Myocyte (in vitro differentiated cells): ENCODE data around the gene NEURL3. TPM values are rescaled to one million over a fixed set of nuclear protein-coding genes. Genes with fewer than 3 reads are reported as not detected.
A peak's percentile ranks its signal among the peaks of the same experiment; 100 is the strongest.

Experiments used
- DNase-seq: peaks from one replicate; pipeline ENCODE4 v3.0.0-alpha.2; 2012; ENCODE audit warnings: low read depth
- total RNA-seq: library from RNA; depleted of rRNA; stranded (reverse); fragments of >200 nt; gene quantifications from 2 replicates; pipeline ENCODE4 v1.2.3, GENCODE V29; 2014

Gene NEURL3
- total RNA-seq, 1 donor from 2014 or later = not detected

DNA sequence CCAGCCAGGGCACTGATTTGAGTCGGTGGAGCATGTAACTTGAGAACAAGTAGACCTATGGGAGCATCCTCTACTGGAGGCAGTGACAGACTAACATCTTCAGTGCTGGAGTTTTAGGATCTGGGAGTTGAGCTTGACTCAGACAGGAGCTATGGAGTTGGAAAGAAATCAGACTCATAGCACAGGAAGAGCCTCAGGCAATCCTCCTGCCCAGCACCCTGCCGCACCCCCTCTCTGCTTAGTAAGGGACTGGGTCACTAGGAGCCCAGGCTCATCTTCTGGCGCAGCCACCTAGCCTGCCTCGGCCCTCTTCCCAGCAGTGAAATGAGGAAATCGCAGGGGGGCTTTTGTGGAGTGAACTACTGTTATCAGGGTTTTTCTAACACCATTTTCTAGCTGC is 35.0 kb upstream of the NEURL3 start:
- no peak for DNase-seq

DNA sequence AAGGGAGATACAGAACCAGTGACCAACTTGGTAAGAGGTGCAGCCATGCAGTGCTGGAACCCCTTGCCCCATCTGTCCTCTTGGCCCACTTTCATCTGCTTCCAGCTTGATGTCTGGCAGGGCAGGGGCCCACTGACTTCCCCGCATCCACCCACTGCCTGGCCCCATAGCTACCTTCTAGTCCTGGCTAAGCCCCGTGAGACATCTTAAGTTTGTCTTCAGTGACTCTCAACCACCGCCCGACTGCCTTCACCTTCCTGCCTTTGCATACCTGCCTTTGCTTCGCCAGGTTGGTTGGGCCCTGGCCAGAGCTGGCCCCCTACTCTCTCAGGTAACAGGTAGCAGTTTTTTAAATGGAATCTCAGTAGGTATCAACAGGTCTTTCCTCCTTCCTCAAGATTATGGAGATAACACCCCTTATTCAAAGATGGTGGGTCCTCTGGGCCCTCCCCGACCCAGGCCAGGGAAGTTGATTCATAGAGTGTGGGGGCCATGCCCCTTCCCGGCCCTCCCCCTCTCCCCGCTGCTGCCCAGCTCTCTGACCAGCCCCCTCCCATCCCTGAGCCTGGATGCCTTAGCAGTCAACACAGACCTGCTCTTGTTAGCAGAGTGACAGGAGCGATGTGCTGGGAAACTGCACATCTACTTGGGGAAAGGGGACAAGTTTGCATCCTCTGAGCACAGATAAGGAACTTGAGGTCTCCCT is 34.2 kb upstream of the NEURL3 start:
- DNase-seq = no peak

DNA sequence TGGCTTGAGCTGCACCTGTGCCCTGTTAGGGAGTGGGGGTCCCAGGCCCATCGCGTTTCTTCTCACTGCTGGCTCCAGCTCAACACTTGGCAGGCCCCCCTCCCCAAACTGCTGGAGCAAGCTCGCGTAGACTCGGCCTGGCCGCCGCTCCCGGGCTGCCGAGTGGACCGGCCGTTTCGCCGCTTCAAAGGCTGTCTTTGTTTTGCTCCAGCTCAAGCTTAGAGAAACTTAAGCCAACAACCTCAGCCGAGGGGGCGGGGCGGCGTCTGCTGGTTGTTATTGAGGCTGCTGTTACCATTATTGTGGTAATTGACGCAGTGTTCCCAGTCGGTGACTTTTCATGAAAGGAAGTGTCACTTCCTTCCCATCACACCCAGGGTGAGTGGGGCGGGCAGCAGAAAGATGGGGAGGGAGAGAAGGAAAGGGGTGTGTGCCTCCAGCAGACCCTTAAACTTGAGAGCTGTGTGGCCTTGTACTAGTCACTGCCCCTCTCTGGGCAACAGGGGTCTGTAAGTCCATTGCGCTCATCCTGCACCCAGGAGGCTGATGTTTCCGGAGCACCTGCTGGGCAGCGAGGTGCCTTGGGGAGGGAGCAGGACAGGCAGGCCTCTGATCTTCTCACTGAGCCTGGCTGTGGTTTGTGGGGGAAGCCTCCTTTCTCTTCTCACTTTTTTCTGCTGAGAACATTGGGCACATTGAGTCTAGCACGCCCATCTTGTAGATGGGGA is 33.5 kb upstream of the NEURL3 start:
- no peak for DNase-seq

DNA sequence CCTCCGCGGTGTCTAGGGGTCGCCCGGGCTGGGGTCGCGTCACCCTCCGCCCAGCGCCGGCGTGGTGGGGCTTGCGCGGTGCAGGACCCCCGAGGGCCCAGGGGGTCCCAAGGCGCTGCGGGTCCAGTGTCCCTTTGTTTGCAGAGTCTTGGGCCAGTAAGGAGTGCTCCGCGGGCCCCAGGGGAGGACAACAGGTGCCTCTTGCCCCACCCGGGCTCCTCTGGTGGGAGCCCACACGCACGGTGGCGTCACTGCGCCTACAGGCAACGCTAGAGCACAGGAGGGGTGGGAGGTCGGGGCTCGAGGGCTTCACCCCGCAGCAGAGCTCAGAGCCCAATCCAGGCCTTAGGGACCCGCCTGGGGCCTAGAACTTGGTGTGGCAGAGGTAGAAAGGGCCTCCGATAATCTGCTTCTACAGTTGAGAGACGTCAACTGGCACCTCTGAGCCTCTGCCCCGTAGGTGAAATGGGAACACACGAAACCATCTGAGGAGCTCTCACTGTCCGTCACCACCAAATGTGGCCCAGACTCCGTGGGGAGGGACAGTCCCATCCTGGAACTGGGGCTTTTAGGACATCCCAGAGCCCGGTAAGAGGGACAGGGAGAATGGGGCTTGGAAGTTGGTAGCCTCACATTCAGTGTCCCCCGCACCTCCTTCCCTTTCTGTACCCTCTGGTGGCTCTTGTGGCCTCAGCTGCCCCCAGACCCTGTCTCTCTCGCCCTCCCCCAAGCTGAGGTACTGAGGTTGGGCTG is 32.8 kb upstream of the NEURL3 start:
- no peak for DNase-seq

DNA sequence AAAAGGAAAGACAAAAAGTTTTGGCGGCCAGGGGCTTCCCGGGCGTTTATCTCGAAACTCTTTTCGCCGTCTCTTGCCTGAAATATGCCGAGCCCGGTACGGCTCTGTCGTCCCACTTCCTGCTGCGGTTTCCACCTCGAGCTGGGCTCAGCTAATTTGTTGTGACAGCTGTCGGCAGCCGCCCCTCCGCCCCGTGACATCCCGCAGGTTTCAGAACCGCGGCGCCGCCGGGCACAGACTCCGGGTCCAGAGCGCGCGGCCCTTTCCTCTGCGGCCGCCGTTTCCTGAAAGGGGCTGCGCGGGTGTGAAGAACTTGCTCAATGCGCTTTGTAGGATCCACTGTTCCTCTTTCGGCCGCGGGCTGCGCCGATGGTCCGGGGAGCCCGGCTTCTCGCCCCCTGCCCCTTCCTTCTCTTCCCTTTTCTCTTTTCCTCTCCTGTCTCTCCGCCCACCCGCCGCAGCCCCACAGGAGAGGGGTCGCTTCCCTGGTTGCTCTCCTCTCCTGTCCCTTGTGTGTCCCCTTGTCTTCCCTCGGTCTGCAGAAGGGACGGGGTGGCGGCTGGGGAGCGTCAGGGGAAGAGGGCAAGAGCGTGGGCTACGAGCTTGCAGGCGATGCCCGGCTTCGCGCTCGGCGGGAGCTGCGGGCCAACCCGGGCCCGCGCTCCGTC is 32.0 kb upstream of the NEURL3 start:
- peak; percentile 86 for DNase-seq

DNA sequence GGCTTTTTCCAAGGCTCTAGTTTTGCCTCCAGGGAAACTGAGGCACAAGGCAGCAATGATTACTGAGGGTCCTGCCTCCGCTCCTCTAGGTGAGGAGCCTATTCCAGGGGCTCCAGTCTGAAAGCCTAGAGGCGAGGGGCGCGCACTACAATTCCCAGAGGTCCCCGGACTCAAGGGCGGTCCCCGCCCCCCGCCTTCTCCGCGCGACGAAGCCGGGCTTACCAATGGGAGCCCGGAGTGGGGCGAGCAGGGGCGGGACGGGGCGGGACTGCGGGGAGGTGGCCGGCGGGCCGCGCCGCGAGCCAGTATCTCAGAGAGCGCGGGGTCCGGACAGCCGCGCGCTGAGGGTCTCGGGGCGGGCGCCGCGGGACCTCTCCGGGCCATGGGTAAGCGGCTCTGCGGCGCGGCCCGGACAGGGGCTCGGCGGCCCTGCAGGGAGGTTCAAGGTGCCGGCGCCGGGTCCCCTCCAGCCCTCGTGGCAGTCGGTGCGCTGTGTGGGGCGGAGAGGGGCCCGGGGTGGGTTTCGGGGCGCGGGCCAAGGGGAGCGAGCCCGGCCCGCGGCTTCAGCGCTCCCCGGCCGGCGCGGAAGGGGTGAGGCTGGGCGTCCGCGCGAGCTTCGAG is 31.4 kb upstream of the NEURL3 start, which contains the start of gene ARID5A:
Gene ARID5A (plus strand): TSS at position 308 of the 621 bp plus-strand sequence. CDS start 75 bp downstream, at position 383.
- DNase-seq = peak; percentile 92

DNA sequence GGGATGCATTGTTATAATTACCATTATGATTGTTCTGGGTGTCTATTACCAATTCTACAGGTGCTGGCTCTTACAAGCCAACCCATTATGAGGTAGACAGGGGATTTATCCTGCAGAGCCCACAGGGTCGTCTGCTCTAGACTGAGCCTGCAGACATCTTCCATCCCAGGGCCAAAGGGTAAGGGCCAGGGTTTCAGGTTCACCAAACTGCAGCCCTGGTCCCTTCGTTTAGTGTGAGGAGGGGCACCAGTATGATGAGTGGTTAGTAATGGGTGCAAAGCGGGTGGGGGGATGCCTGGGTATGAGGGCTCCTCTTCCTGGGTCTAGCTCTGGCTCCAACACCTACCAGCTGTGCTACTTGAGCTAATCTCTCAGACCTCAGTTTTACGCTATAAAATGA is 30.2 kb upstream of the NEURL3 start:
- DNase-seq = no peak

DNA sequence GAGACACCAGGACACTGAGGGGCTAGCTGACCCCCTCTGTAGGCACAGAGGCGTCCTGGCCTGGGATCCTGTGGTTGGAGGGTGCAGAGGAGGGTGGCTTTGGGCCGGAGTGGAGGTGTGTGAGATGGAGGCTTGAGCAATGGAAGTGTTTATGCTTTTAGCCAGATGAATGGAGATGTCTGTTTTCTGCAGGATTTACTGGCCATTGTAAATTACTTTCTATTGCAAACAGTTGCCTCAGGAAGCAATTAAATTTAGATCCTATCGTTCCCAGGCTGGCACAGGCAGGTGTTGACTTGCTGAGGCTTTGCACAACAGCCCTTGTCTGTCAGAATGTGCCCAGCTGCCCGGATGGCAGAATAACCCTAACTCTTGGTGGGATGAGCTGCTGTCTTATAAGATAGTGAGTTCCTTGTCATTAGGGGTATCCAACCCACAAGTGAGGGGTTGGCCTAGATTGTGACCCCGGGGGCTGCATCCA is 29.6 kb upstream of the NEURL3 start:
- peak; percentile 64 for DNase-seq

DNA sequence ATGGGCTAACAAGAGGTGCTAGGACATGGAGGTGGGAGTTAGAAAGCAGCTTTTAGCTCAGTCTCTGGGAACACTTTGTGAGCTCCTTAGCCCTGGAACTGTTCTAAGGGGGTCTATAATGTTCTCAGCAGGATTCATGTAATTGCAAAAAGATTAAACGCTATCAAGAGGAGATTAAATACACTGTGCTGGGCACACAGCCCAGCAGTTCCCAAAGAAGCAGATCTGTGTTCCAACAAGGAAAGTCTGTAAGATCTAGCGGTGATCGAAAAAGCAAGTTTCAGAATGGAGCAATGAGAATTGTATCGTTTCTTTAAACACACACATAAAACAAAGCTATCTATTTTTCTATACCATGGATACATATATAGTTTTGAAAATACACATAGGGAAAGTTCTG is 29.0 kb upstream of the NEURL3 start:
- no peak for DNase-seq

DNA sequence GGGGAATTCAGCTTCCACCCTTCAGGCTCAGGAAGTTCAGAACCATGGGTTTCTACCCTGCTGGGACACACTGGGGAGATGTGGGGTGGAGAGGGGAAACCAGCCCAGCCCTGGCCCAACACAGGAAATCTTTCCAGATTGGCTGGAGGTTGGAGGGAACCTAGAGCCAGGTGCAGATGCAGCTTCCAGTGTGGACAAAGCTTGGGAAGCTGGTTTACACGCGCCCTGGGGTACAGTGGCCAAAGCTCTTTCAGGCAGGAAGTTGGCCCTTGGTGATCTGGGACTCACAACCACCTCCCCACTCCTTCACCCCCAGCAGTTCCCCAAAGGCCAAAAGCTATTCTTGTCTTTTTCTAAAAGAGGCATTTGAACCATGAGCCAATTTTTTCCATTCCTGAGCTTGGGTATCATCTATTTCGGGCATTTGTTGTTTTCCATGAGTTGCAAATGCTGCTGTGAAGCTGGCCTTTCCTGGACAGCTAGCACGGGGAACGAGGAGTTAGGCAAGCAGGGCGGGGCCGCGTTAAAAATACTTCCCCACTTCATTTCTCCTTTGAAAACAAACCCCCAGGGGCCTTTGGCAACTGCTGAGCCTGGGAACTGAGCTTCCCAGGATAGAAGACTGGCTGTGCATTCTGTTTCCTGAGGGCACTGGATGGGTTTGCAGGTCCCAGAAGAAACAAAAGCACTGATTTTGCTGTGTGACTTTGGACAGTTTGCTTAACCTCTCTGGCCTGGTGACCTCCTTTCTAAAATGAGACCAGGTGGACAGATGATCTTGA is 28.3 kb upstream of the NEURL3 start:
- DNase-seq = peak; percentile 95

DNA sequence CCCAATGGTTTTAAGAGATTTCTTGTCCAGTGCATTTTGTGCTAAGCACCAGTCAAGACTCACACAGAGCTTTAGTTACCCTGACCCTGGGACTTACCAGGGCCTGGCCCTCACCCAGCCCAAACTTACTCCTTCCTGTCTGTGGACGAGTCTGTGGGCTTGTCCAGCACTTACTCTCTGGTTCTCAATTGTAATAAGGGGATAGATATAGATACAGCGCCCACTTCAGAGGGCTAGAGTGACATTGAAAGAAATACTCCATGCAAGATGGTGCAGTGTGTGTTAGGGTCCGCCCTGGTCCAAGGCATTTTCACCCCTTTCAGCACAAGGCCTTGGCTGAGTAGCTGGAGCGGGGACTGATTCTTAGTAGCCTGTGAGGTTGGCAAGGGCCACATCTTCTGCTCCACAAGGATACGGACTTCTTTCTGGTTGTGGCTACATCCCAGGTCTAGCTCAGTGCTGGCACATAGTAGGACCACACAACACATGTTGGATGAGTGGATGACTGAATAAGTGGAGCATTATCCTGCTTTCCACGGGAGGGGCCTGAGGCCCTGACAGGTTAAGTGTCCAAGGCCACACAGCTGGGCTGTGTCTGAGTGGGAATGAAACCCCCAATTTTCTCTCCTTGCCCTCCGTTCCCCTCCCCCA is 27.6 kb upstream of the NEURL3 start:
- no peak for DNase-seq

DNA sequence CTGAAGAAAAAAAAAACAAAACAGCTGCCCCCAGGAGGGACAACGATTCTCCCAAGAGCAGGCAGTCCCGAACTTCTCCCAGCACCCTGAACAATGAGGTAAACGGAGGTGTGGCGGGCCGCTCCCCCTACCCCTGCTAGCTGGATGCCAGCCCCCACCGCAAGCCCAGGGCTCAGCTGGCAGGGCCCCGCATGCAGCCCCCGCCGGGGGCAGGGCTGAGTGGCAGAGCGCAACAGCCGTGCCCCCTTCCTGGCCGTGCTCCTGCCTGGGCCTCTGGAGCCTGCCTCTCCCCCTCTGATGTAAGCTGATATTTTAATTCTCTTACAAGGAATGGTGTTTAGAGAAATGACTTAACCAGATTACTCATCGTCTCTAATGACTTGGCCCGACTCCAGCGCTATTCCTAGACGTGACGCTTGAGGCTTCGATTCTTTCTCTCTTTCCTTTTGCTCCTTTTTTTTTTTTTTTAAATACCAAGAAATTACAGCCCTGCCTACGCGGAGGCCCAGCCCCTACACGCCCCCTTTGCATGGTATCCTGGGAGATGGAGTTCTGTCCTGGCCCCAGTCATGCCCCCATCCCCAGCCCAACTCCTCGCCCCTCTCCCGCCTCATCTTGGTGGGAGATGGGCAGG is 26.8 kb upstream of the NEURL3 start:
- DNase-seq = peak; percentile 99

DNA sequence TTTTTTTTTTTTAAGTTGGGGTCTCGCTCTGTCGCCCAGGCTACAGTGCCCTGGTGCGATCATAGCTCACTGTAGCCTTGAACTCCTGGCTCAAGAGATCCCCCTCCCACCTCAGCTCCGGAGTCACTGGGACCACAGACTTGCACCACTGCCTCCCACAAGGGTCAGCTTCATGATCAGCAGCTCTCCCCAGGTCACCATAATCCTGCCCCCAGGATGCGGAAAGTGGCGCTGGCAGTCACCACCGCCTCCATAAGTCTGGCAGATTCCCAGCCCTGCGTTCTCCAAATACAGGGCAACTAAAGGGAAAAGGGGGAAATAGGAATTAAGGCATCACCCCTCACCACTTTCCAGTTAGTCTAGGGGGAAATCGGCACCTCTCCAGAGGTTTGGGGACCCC is 26.2 kb upstream of the NEURL3 start:
- DNase-seq = no peak

DNA sequence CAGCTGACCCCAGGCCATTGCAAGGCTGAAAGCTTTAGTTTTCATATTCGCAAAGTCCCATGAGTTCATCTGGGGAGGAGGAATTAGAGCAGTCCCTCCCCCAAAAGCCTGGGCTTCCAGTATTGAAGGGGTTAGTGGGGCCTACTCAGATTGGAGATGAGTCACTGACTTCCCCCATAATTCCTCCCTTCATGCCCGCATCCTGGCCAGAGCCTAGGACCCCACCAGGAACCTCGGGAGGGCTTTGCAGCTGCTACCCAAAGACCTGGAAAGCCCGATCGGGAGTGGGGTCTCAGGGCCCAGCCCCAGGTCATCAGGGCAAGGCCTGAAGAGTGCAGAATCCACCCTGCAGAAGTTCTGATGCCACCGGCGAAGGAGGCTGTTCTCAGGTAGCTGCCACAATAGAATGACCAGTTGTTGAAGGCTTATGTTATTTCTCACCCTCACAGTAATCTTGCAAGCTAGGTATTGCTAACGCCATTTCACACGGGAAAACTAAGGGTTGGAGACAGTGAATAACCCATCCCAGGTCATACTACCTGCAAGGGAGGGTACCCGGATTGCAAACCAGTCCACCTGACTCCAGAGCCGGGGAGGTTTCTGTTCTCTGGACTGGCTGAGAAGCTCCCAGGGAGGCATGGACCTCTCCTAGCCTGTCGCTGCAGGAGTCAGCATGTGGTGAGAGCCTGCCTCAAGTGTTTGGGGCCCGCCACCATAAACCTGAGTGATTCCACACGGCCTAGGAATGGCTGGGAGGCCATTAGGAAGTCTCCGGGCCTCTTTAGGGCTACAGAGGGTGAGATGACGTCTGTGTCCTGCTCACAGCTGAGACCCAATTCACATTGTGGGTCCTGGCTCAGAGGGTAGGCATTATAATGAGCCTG is 25.6 kb upstream of the NEURL3 start:
- no peak for DNase-seq

DNA sequence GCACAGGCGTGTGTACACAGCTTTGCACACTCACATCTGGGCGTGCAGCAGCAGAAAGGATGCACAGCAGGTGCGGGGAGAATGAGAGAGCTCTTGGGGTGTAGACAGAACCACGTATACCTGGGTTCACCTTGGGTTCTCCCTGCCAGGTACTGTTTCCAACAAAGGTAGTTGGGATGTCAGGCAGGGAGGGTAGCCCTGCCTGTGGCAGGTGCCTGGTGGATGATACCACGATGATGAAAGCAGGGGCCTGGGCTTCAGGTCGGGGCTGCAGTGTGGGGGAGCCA is 24.9 kb upstream of the NEURL3 start:
- no peak for DNase-seq

DNA sequence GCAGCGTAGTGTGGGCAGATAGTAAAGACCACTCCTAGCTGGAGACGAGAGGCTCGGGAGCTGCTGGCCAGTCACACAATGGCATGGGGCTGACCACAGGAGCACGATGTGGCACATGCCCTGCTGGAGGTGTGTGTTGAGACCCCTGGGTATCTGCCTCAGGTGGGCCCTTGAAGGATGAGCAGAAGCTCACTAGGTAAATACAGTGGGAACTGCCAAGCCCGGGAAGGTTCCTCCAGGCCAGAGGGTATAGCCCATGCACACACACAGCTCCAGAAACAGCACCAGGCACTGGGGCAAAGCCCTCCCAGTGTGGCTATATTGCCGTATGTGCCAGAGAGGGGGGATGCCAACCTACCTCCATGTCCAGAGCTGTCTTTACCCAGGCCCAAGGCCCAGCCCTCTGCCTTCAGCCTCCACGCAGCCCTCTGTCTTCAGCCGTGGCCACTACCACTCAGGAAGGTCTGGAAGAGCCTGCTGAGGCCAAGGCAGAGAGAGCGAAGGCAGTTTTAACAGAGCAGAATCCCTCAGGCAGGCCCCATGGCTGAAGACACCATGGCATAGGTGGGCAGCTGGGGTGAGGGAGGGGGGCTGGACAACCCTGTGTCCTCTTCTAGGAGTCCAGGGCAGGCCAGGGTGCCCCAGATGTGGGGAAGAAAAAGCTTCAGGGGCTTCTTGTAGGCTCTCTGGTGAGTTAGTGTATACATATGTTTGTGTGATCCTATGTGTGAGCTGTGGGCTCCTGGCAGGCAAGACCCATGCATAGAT is 24.4 kb upstream of the NEURL3 start:
- no peak for DNase-seq

DNA sequence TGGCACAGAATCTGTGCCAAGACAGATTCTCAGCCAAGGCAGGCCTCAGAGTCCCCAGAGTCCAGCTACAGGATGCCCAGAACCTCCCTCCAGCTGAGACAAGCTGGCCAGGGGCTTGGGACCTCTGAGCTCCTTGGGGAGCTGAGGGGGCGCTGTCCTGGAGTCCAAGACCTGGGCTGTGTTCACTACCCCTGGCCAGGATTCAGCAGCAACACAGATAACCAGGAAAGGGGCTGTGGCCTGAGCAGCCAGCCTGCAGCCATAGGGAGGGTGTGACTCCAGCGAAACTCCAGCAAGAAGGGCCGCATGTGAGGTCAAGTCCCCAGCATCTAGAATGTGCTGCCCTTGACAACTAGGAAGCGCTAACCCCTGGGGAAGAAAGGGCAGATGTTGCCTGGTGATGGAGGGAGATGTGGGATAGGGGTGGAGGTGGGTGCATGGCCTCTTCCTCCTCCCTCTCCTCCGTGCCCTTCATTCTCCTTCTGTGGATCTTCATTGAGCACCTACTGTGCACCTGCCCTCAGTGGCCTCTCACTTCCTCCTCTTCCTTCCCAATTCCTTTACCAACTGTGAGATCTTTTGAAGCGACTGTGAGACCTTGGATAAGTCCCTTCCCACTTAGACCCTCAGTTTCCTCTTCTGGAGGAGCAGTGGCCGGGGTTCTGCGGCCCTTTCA is 23.7 kb upstream of the NEURL3 start:
- DNase-seq = no peak
